ENCODE data around the gene LARGE1. TPM values are rescaled to one million over a fixed set of nuclear protein-coding genes. Genes with fewer than 3 reads are reported as not detected.

The LARGE1 gene
- total RNA-seq, 1 donor from 2014 or later = 81.2 TPM

DNA sequence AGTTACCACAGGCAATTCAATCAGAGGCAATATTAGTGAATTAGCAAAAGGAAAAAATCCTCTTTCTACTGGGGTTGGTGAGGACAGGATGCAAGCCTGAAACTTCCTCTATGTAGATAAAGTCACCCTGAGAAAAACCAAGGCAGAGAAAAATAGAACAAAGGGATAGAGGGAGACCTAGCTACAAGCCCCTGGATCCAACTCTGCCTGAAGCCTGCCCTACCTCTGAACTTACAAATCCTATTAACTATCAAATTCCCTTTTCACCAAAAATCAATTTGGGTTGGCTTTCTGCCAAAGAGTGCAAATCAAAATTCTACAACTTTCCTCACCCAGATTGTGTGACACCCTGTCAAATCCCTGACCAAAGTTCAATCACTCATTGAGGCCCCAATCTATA is 161.3 kb downstream of the LARGE1 start:
- DNase-seq = no peak
- no peak overlapping the region for H3K4me3 Mint-ChIP-seq (ENCODE audit: unreplicated experiment)
- TF ChIP-seq, protein P1, sequence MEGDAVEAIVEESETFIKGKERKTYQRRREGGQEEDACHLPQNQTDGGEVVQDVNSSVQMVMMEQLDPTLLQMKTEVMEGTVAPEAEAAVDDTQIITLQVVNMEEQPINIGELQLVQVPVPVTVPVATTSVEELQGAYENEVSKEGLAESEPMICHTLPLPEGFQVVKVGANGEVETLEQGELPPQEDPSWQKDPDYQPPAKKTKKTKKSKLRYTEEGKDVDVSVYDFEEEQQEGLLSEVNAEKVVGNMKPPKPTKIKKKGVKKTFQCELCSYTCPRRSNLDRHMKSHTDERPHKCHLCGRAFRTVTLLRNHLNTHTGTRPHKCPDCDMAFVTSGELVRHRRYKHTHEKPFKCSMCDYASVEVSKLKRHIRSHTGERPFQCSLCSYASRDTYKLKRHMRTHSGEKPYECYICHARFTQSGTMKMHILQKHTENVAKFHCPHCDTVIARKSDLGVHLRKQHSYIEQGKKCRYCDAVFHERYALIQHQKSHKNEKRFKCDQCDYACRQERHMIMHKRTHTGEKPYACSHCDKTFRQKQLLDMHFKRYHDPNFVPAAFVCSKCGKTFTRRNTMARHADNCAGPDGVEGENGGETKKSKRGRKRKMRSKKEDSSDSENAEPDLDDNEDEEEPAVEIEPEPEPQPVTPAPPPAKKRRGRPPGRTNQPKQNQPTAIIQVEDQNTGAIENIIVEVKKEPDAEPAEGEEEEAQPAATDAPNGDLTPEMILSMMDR (IDR thresholded peaks at IDR 0.05; ENCODE audit: partially characterized antibody, unreplicated experiment) = no peak
- no peak overlapping the region for H3K27ac Mint-ChIP-seq (ENCODE audit: unreplicated experiment)
- peaks cover 26% of the 10 kb centered on the region for H3K36me3 Mint-ChIP-seq (ENCODE audit: unreplicated experiment)
- H3K27me3 Mint-ChIP-seq (ENCODE audit: unreplicated experiment) = peaks cover 20% of the 10 kb centered on the region
- H3K4me1 Mint-ChIP-seq (ENCODE audit: low read depth, unreplicated experiment) = peaks cover 29% of the 10 kb centered on the region
- peaks cover 5% of the 10 kb centered on the region for H3K9me3 Mint-ChIP-seq (ENCODE audit: unreplicated experiment)

DNA sequence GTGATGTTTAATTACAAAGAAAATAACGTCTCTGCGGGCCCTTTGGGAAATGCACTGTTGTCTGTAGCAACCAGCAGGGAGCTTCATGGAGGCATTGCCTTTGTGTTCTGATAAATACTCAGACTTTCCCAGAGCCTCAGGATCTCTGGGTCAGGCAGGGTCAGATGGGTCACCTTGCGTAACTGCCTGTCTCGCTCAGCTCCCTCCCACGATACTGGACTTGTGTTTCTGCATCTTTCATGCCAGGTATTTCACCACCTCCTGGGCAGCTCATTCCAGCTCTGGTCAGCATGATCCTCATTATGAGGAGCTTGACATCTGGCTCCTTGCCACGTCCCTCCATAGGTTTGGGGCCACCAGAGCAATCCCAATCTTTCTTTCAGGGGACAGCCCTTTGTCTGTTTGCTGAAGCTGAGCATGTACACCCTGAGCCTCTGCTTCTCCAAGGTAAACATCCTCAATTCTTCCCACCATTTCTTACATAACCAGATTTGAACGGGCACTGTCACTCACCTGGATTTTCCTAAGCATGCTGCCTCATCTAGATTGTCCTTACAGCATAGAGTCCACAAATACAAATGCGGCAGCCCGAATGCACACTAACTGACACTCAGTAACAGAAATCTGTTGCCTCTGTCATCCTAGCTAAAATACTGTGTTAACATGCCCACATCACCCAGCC is 162.3 kb downstream of the LARGE1 start:
- peaks cover 26% of the 10 kb centered on the region for H3K36me3 Mint-ChIP-seq (ENCODE audit: unreplicated experiment)
- H3K27ac Mint-ChIP-seq (ENCODE audit: unreplicated experiment) = no peak overlapping the region
- no peak for DNase-seq
- peak overlapping the region; percentile 14 for H3K4me3 Mint-ChIP-seq (ENCODE audit: unreplicated experiment)
- peaks cover 5% of the 10 kb centered on the region for H3K9me3 Mint-ChIP-seq (ENCODE audit: unreplicated experiment)
- H3K4me1 Mint-ChIP-seq (ENCODE audit: low read depth, unreplicated experiment) = peaks cover 29% of the 10 kb centered on the region
- H3K27me3 Mint-ChIP-seq (ENCODE audit: unreplicated experiment) = peaks cover 17% of the 10 kb centered on the region
- TF ChIP-seq, protein P1 (IDR thresholded peaks at IDR 0.05; ENCODE audit: partially characterized antibody, unreplicated experiment) = no peak

DNA sequence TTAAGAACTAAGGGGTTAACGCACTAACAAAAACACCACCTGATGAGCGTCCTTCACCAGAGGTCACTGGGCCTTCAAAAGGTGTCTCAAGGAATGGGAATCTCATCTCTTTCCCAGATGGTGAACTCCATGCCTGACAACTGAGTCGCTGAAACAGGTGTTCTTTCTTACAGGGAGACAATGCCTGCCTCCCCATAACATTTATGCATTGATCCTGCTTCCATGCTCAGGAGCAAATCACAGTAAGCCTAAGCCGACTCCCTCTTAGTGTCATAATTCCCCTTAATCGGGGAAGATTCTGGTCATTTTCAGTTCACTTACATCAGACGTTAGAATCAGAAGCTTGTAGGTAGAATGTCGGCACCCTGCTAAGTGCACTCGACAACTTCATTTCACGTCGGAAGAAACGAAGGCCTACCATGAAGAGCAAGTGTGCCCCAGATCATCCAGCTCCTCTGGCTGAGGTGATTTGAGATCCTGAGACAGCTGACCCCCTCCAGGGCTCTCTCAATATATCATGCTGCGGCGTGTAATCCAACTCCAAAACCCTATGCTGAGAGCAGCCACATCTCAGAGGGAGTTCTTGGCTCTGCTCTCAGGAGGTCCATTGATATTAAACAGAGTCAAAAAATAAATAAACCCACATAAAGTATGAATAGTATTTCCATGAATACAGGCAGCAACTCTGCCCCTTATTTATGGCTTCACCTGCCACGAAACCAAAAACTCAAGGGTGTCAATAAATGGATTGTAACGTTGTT is 163.1 kb downstream of the LARGE1 start:
- Mint-ChIP-seq H3K27me3 (ENCODE audit: unreplicated experiment) (peaks cover 15% of the 10 kb centered on the region), H3K36me3 (ENCODE audit: unreplicated experiment) (peaks cover 26% of the 10 kb centered on the region), H3K4me1 (ENCODE audit: low read depth, unreplicated experiment) (peaks cover 26% of the 10 kb centered on the region), H3K9me3 (ENCODE audit: unreplicated experiment) (peaks cover 5% of the 10 kb centered on the region), H3K4me3 (ENCODE audit: unreplicated experiment) (peak overlapping the region; percentile 22), H3K27ac (ENCODE audit: unreplicated experiment) (no peak overlapping the region)
- TF ChIP-seq, protein P1 (IDR thresholded peaks at IDR 0.05; ENCODE audit: partially characterized antibody, unreplicated experiment) = no peak
- no peak for DNase-seq

DNA sequence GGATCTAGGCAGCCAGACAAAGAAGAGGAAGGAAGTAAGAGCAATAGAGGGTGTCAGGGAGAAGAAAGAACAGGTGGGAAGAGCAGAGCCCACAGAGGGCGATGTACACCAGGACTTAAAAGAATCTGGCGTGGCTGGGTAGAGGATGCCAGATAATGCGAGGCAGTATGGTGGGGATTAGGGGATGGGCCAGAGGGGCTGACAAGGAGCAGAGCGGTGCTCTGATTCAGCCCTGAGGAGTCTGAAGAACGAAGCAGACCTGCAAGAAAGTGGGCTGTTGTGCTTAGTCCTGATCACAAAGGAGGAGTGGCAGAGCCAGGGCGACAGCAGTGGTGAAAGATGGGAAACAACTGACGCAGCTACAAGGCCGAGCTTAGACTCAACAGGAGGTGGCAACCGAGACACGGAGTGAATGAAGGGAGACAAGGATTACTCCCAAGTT is 163.7 kb downstream of the LARGE1 start:
- TF ChIP-seq, protein P1 (IDR thresholded peaks at IDR 0.05; ENCODE audit: partially characterized antibody, unreplicated experiment) = no peak
- no peak overlapping the region for H3K27ac Mint-ChIP-seq (ENCODE audit: unreplicated experiment)
- peaks cover 26% of the 10 kb centered on the region for H3K36me3 Mint-ChIP-seq (ENCODE audit: unreplicated experiment)
- peaks cover 25% of the 10 kb centered on the region for H3K4me1 Mint-ChIP-seq (ENCODE audit: low read depth, unreplicated experiment)
- DNase-seq = no peak
- peak overlapping the region; percentile 22 for H3K4me3 Mint-ChIP-seq (ENCODE audit: unreplicated experiment)
- peaks cover 3% of the 10 kb centered on the region for H3K9me3 Mint-ChIP-seq (ENCODE audit: unreplicated experiment)
- peaks cover 12% of the 10 kb centered on the region for H3K27me3 Mint-ChIP-seq (ENCODE audit: unreplicated experiment)

DNA sequence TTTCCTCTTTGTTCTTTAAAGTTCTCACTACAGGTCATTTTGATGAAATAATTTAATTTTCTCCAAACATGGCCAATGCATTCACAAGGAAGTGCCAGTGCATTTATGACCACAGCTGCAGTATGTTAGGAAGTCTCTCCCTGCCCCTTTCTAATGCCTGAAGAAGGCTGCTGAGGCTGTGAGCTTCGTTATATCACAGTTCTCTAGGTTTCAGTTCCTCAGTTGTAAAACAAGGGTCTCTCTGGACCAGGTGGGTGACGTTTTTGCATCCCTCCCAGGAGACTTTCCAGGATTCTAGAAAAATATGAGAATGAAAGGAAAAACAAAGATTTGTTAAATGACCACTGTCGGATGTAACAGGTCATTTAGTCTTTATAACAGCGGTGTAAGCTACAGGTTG is 171.6 kb downstream of the LARGE1 start:
- H3K9me3 Mint-ChIP-seq (ENCODE audit: unreplicated experiment) = peaks cover 12% of the 10 kb centered on the region
- H3K4me1 Mint-ChIP-seq (ENCODE audit: low read depth, unreplicated experiment) = peaks cover 11% of the 10 kb centered on the region
- H3K27ac Mint-ChIP-seq (ENCODE audit: unreplicated experiment) = no peak overlapping the region
- DNase-seq = no peak
- TF ChIP-seq, protein P1 (IDR thresholded peaks at IDR 0.05; ENCODE audit: partially characterized antibody, unreplicated experiment) = no peak
- peaks cover 2% of the 10 kb centered on the region for H3K36me3 Mint-ChIP-seq (ENCODE audit: unreplicated experiment)
- H3K27me3 Mint-ChIP-seq (ENCODE audit: unreplicated experiment) = peaks cover 1% of the 10 kb centered on the region
- H3K4me3 Mint-ChIP-seq (ENCODE audit: unreplicated experiment) = no peak overlapping the region

Data from glutamatergic neuron (in vitro differentiated cells).